ENCODE results near the gene ELMO1. TPM values are rescaled to one million over a fixed set of nuclear protein-coding genes. Genes with fewer than 3 reads are reported as not detected.
A peak's percentile ranks its signal among the peaks of the same experiment; 100 is the strongest.

The ELMO1 gene
- total RNA-seq, 1 experiment from 2014 or later = not detected

DNA sequence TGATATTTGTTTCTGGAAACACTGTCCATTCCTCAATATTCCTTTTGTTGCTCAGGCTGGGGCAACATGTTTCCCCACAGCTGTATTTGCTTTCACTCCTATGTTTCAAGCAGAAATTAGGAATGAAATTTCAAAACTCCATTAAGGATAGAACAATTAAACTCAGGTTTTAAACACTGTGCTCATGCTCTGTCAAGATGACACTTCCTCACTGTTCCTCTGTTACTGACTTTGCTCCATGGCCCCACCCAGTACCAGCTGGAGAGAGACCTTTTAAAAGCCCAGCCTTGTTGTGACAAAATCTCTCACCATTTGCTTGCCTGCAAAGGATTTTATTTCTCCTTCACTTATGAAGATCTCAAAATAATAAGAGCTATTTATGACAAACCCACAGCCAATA, 197.4 kb downstream of the ELMO1 start:
- CTCF ChIA-PET = no interaction called here

DNA sequence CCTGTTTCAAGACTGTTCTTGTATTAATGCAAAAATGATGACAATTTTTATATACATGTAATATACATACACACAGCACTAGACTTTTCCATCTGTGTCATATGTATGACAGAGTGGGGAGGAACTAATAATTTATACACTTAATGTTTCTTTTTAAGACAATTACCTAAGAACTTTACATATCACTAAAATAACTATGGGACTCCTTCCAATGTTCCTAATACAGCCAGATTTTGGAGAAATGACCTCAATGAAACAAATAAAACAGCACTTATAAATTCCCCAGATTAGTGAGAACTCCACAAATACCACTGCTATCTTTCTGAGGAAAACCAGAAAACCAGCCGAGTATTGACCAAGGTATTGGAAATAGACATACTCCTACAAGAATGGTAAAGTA, 199.4 kb downstream of the ELMO1 start:
- CTCF ChIA-PET = no interaction called here
- no peaks in the 10 kb centered on the region for H3K4me1 ChIP-seq (ENCODE audit: insufficient read depth, low read length, poor library complexity, severe bottlenecking)
- no peaks in the 10 kb centered on the region for H3K27me3 ChIP-seq (replicated peaks; ENCODE audit: insufficient read depth, low read depth, low read length, poor library complexity)
- no TSS peak for BruUV-seq (replicated peaks)
- no peaks in the 10 kb centered on the region for H3K9me3 ChIP-seq (ENCODE audit: low read depth, low read length, poor library complexity, severe bottlenecking)
- H3K4me3 ChIP-seq (ENCODE audit: low read depth, low read length, poor library complexity, severe bottlenecking) = no peak overlapping the region
- H3K36me3 ChIP-seq (ENCODE audit: insufficient read depth, low read length, poor library complexity, severe bottlenecking) = no peaks in the 10 kb centered on the region
- intact Hi-C loops (cut with micrococcal nuclease; ENCODE audit: unreplicated experiment) = no loop called here
- POLR2A ChIA-PET (ENCODE audit: low non-redundant PET) = interaction anchor here (0.6 kb wide), 1 partner anchor 14 kb away, joined by 3 read pairs; no protein-coding TSS in a partner anchor
- H3K27ac ChIP-seq (ENCODE audit: low read depth, low read length, poor library complexity, severe bottlenecking) = no peak overlapping the region
- TF ChIP-seq, protein P1, sequence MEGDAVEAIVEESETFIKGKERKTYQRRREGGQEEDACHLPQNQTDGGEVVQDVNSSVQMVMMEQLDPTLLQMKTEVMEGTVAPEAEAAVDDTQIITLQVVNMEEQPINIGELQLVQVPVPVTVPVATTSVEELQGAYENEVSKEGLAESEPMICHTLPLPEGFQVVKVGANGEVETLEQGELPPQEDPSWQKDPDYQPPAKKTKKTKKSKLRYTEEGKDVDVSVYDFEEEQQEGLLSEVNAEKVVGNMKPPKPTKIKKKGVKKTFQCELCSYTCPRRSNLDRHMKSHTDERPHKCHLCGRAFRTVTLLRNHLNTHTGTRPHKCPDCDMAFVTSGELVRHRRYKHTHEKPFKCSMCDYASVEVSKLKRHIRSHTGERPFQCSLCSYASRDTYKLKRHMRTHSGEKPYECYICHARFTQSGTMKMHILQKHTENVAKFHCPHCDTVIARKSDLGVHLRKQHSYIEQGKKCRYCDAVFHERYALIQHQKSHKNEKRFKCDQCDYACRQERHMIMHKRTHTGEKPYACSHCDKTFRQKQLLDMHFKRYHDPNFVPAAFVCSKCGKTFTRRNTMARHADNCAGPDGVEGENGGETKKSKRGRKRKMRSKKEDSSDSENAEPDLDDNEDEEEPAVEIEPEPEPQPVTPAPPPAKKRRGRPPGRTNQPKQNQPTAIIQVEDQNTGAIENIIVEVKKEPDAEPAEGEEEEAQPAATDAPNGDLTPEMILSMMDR (conservative IDR thresholded peaks at IDR 0.05; ENCODE audit: low read depth, low read length) = no peak
- no peak for TF ChIP-seq EZH2 (IDR thresholded peaks at IDR 0.05; ENCODE audit: borderline replicate concordance, low read depth, low read length, poor library complexity, severe bottlenecking)
- no peak for DNase-seq (ENCODE audit: low spot score)

More for the DNA sequence above, 197.4 kb downstream of the ELMO1 start:
- H3K36me3 ChIP-seq (ENCODE audit: insufficient read depth, low read length, poor library complexity, severe bottlenecking) = no peaks in the 10 kb centered on the region
- H3K27ac ChIP-seq (ENCODE audit: low read depth, low read length, poor library complexity, severe bottlenecking) = no peak overlapping the region
- H3K27me3 ChIP-seq (replicated peaks; ENCODE audit: insufficient read depth, low read depth, low read length, poor library complexity) = no peaks in the 10 kb centered on the region
- no peak for DNase-seq (ENCODE audit: low spot score)
- H3K9me3 ChIP-seq (ENCODE audit: low read depth, low read length, poor library complexity, severe bottlenecking) = no peaks in the 10 kb centered on the region
- no TSS peak for BruUV-seq (replicated peaks)
- H3K4me1 ChIP-seq (ENCODE audit: insufficient read depth, low read length, poor library complexity, severe bottlenecking) = no peaks in the 10 kb centered on the region
- POLR2A ChIA-PET (ENCODE audit: low non-redundant PET) = no interaction called here
- H3K4me3 ChIP-seq (ENCODE audit: low read depth, low read length, poor library complexity, severe bottlenecking) = no peak overlapping the region
- TF ChIP-seq, protein P1 (conservative IDR thresholded peaks at IDR 0.05; ENCODE audit: low read depth, low read length) = no peak
- TF ChIP-seq EZH2 (IDR thresholded peaks at IDR 0.05; ENCODE audit: borderline replicate concordance, low read depth, low read length, poor library complexity, severe bottlenecking) = no peak
- intact Hi-C loops (cut with micrococcal nuclease; ENCODE audit: unreplicated experiment) = no loop called here

DNA sequence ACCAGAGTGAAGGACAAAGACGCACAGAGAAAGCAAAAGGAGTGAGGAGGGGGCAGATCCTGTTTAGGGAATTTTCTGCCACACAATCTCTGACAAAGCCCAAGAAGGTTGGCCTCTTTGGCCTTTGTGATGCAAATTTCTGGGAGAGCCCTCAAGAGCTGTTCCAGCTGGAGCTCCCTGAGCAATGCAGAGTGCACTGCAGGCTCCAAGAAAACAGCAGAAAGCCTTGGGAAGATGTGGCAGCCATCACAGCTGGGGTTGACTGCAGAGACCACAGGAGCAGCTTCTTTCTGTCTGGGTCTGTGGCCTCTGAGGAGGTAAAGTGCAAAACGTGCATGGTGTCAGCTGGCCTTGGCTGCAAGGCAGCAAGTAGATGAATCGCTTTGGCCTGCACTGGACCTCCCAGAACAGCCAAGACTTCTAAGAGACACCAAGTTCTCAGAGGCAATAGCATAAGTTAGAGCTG, 200.2 kb downstream of the ELMO1 start:
- H3K27ac ChIP-seq (ENCODE audit: low read depth, low read length, poor library complexity, severe bottlenecking) = no peak overlapping the region
- intact Hi-C loops (cut with micrococcal nuclease; ENCODE audit: unreplicated experiment) = no loop called here
- no peaks in the 10 kb centered on the region for H3K9me3 ChIP-seq (ENCODE audit: low read depth, low read length, poor library complexity, severe bottlenecking)
- ChIA-PET POLR2A (ENCODE audit: low non-redundant PET) (no interaction called here), CTCF (no interaction called here)
- BruUV-seq (replicated peaks) = no TSS peak
- H3K4me3 ChIP-seq (ENCODE audit: low read depth, low read length, poor library complexity, severe bottlenecking) = no peak overlapping the region
- H3K4me1 ChIP-seq (ENCODE audit: insufficient read depth, low read length, poor library complexity, severe bottlenecking) = no peaks in the 10 kb centered on the region
- H3K36me3 ChIP-seq (ENCODE audit: insufficient read depth, low read length, poor library complexity, severe bottlenecking) = no peaks in the 10 kb centered on the region
- no peak for TF ChIP-seq EZH2 (IDR thresholded peaks at IDR 0.05; ENCODE audit: borderline replicate concordance, low read depth, low read length, poor library complexity, severe bottlenecking)
- TF ChIP-seq, protein P1 (conservative IDR thresholded peaks at IDR 0.05; ENCODE audit: low read depth, low read length) = no peak
- DNase-seq (ENCODE audit: low spot score) = peak; percentile 5
- no peaks in the 10 kb centered on the region for H3K27me3 ChIP-seq (replicated peaks; ENCODE audit: insufficient read depth, low read depth, low read length, poor library complexity)

All from A673 (cell line).